ENCODE data around the gene UGT2A3. TPM values are rescaled to one million over a fixed set of nuclear protein-coding genes. Genes with fewer than 3 reads are reported as not detected.
"Not testable (repeated sequence)": the region's sequence is repeated elsewhere in the genome, so short reads cannot be mapped to it uniquely, and the experiment has no call there.

The UGT2A3 gene
- total RNA-seq, 1 experiment from 2014 or later, result not detected

- Histone ChIP-seq H3K27ac (ENCODE audit: low read length) (no peak overlapping the region), H3K9ac (ENCODE audit: low read length) (no peak overlapping the region), H3K9me2 (replicated peaks; ENCODE audit: insufficient read depth, low read length) (no peaks in the 10 kb centered on the region), H3K9me3 (ENCODE audit: low read length) (no peaks in the 10 kb centered on the region), H3K79me2 (ENCODE audit: low read length) (no peaks in the 10 kb centered on the region), H3K4me1 (ENCODE audit: low read length) (no peaks in the 10 kb centered on the region), H3K27me3 (ENCODE audit: low read length) (no peaks in the 10 kb centered on the region), H3K4me3 (ENCODE audit: low read length) (no peak overlapping the region), H2AFZ (ENCODE audit: low read length) (no peak overlapping the region), H3K4me2 (ENCODE audit: low read depth, low read length, poor library complexity, severe bottlenecking) (no peak overlapping the region), H3K36me3 (ENCODE audit: insufficient read depth, low read length) (no peaks in the 10 kb centered on the region), H4K20me1 (ENCODE audit: insufficient read depth, low read depth, low read length) (no peaks in the 10 kb centered on the region)
- DNase-seq, result no peak
These were observed 8.9 kb upstream of the UGT2A3 start for GRCh38 chr4:68960294-68961163.

DNA sequence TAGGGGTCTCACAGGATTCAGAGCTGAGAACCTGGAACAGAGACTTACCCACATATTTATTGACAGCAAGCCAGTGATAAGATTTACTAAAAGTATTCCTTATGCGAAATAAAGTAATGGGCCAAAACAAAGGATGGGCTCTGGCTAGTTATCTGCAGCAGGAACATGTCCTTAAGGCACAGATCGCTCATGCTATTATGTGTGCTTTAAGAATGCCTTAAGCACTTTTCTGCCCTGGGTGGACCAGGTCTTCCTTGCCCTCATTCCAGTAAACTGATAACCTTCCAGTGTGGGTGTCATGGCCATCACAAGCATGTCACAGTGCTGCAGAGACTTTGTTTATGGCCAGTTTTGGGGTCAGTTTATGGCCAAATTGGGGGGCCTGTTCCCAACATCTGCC lies 7.5 kb upstream of the UGT2A3 start:
- not testable (repeated sequence) for H2AFZ ChIP-seq (ENCODE audit: low read length); H3K27ac ChIP-seq (ENCODE audit: low read length); H4K20me1 ChIP-seq (ENCODE audit: insufficient read depth, low read depth, low read length); H3K79me2 ChIP-seq (ENCODE audit: low read length); H3K9ac ChIP-seq (ENCODE audit: low read length); H3K36me3 ChIP-seq (ENCODE audit: insufficient read depth, low read length); DNase-seq; H3K27me3 ChIP-seq (ENCODE audit: low read length); H3K4me3 ChIP-seq (ENCODE audit: low read length); H3K9me3 ChIP-seq (ENCODE audit: low read length); H3K4me2 ChIP-seq (ENCODE audit: low read depth, low read length, poor library complexity, severe bottlenecking); H3K4me1 ChIP-seq (ENCODE audit: low read length); H3K9me2 ChIP-seq (replicated peaks; ENCODE audit: insufficient read depth, low read length)

GRCh38 chr4:68954126-68954525 lies 2.5 kb upstream of the UGT2A3 start:
- Histone ChIP-seq H3K27me3 (ENCODE audit: low read length) (no peaks in the 10 kb centered on the region), H3K9ac (ENCODE audit: low read length) (no peak overlapping the region), H3K4me2 (ENCODE audit: low read depth, low read length, poor library complexity, severe bottlenecking) (no peak overlapping the region), H3K79me2 (ENCODE audit: low read length) (no peaks in the 10 kb centered on the region), H3K4me1 (ENCODE audit: low read length) (no peaks in the 10 kb centered on the region), H3K36me3 (ENCODE audit: insufficient read depth, low read length) (no peaks in the 10 kb centered on the region), H2AFZ (ENCODE audit: low read length) (no peak overlapping the region), H3K9me2 (replicated peaks; ENCODE audit: insufficient read depth, low read length) (no peaks in the 10 kb centered on the region), H3K9me3 (ENCODE audit: low read length) (peaks cover 3% of the 10 kb centered on the region; the same call in 1 of the 2 replicates), H4K20me1 (ENCODE audit: insufficient read depth, low read depth, low read length) (no peaks in the 10 kb centered on the region), H3K4me3 (ENCODE audit: low read length) (no peak overlapping the region), H3K27ac (ENCODE audit: low read length) (no peak overlapping the region)
- no peak for DNase-seq

- DNase-seq, result no peak
- no peak overlapping the region for H3K4me2 ChIP-seq (ENCODE audit: low read depth, low read length, poor library complexity, severe bottlenecking)
- no peak overlapping the region for H3K27ac ChIP-seq (ENCODE audit: low read length)
- H3K9me2 ChIP-seq (replicated peaks; ENCODE audit: insufficient read depth, low read length), result no peaks in the 10 kb centered on the region
- H3K9me3 ChIP-seq (ENCODE audit: low read length), result peaks cover 3% of the 10 kb centered on the region; the same call in 1 of the 2 replicates
- H4K20me1 ChIP-seq (ENCODE audit: insufficient read depth, low read depth, low read length), result no peaks in the 10 kb centered on the region
- H3K79me2 ChIP-seq (ENCODE audit: low read length), result no peaks in the 10 kb centered on the region
- no peak overlapping the region for H3K4me3 ChIP-seq (ENCODE audit: low read length)
- H3K9ac ChIP-seq (ENCODE audit: low read length), result no peak overlapping the region
- no peaks in the 10 kb centered on the region for H3K27me3 ChIP-seq (ENCODE audit: low read length)
- no peaks in the 10 kb centered on the region for H3K4me1 ChIP-seq (ENCODE audit: low read length)
- no peaks in the 10 kb centered on the region for H3K36me3 ChIP-seq (ENCODE audit: insufficient read depth, low read length)
- H2AFZ ChIP-seq (ENCODE audit: low read length), result no peak overlapping the region
These were observed 1.5 kb upstream of the UGT2A3 start for GRCh38 chr4:68953056-68953596.

- Histone ChIP-seq H3K9me3 (ENCODE audit: low read length) (peaks cover 3% of the 10 kb centered on the region; the same call in 1 of the 2 replicates), H3K4me2 (ENCODE audit: low read depth, low read length, poor library complexity, severe bottlenecking) (no peak overlapping the region), H3K9me2 (replicated peaks; ENCODE audit: insufficient read depth, low read length) (no peaks in the 10 kb centered on the region), H3K36me3 (ENCODE audit: insufficient read depth, low read length) (no peaks in the 10 kb centered on the region), H3K27ac (ENCODE audit: low read length) (no peak overlapping the region), H3K4me3 (ENCODE audit: low read length) (no peak overlapping the region), H3K4me1 (ENCODE audit: low read length) (no peaks in the 10 kb centered on the region), H3K27me3 (ENCODE audit: low read length) (no peaks in the 10 kb centered on the region), H3K9ac (ENCODE audit: low read length) (no peak overlapping the region), H2AFZ (ENCODE audit: low read length) (no peak overlapping the region), H4K20me1 (ENCODE audit: insufficient read depth, low read depth, low read length) (no peaks in the 10 kb centered on the region), H3K79me2 (ENCODE audit: low read length) (no peaks in the 10 kb centered on the region)
- DNase-seq, result no peak
These were observed 392 bp upstream of the UGT2A3 start for GRCh38 chr4:68951806-68952585.

- Histone ChIP-seq H4K20me1 (ENCODE audit: insufficient read depth, low read depth, low read length) (no peaks in the 10 kb centered on the region), H3K27me3 (ENCODE audit: low read length) (no peaks in the 10 kb centered on the region), H2AFZ (ENCODE audit: low read length) (no peak overlapping the region), H3K9ac (ENCODE audit: low read length) (no peak overlapping the region), H3K9me3 (ENCODE audit: low read length) (peaks cover 3% of the 10 kb centered on the region; the same call in 1 of the 2 replicates), H3K27ac (ENCODE audit: low read length) (no peak overlapping the region), H3K4me2 (ENCODE audit: low read depth, low read length, poor library complexity, severe bottlenecking) (no peak overlapping the region), H3K36me3 (ENCODE audit: insufficient read depth, low read length) (no peaks in the 10 kb centered on the region), H3K9me2 (replicated peaks; ENCODE audit: insufficient read depth, low read length) (no peaks in the 10 kb centered on the region), H3K4me1 (ENCODE audit: low read length) (no peaks in the 10 kb centered on the region), H3K79me2 (ENCODE audit: low read length) (no peaks in the 10 kb centered on the region), H3K4me3 (ENCODE audit: low read length) (no peak overlapping the region)
- no peak for DNase-seq
These were observed 1.6 kb downstream of the UGT2A3 start for GRCh38 chr4:68950033-68950432.

GRCh38 chr4:68948985-68949384 lies 2.6 kb downstream of the UGT2A3 start:
- Histone ChIP-seq H3K27ac (ENCODE audit: low read length) (no peak overlapping the region), H2AFZ (ENCODE audit: low read length) (no peak overlapping the region), H3K9me3 (ENCODE audit: low read length) (peaks cover 3% of the 10 kb centered on the region; the same call in 1 of the 2 replicates), H3K79me2 (ENCODE audit: low read length) (no peaks in the 10 kb centered on the region), H3K4me1 (ENCODE audit: low read length) (no peaks in the 10 kb centered on the region), H3K9me2 (replicated peaks; ENCODE audit: insufficient read depth, low read length) (no peaks in the 10 kb centered on the region), H3K4me2 (ENCODE audit: low read depth, low read length, poor library complexity, severe bottlenecking) (no peak overlapping the region), H3K36me3 (ENCODE audit: insufficient read depth, low read length) (no peaks in the 10 kb centered on the region), H3K9ac (ENCODE audit: low read length) (no peak overlapping the region), H4K20me1 (ENCODE audit: insufficient read depth, low read depth, low read length) (no peaks in the 10 kb centered on the region), H3K4me3 (ENCODE audit: low read length) (no peak overlapping the region), H3K27me3 (ENCODE audit: low read length) (no peaks in the 10 kb centered on the region)
- DNase-seq, result no peak
